ENCODE data around the gene ZNF600.

- TF ChIP-seq, protein P1, sequence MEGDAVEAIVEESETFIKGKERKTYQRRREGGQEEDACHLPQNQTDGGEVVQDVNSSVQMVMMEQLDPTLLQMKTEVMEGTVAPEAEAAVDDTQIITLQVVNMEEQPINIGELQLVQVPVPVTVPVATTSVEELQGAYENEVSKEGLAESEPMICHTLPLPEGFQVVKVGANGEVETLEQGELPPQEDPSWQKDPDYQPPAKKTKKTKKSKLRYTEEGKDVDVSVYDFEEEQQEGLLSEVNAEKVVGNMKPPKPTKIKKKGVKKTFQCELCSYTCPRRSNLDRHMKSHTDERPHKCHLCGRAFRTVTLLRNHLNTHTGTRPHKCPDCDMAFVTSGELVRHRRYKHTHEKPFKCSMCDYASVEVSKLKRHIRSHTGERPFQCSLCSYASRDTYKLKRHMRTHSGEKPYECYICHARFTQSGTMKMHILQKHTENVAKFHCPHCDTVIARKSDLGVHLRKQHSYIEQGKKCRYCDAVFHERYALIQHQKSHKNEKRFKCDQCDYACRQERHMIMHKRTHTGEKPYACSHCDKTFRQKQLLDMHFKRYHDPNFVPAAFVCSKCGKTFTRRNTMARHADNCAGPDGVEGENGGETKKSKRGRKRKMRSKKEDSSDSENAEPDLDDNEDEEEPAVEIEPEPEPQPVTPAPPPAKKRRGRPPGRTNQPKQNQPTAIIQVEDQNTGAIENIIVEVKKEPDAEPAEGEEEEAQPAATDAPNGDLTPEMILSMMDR (IDR thresholded peaks at IDR 0.05) = no peak
- TF ChIP-seq POLR2A (IDR thresholded peaks at IDR 0.05; ENCODE audit: low read depth) = no peak
- TF ChIP-seq EP300 (IDR thresholded peaks at IDR 0.05) = no peak
These were observed 37.1 kb upstream of the ZNF600 start for GRCh38 chr19:52823676-52824075.

Data from esophagus muscularis mucosa (tissue), 4 donors.